ENCODE data around the gene SLFN13. TPM values are rescaled to one million over a fixed set of nuclear protein-coding genes. Genes with fewer than 3 reads are reported as not detected.

Gene SLFN13
- total RNA-seq, 1 experiment from 2014 or later: 56.5 TPM

- ATAC-seq: peak; percentile 73
- BruUV-seq (replicated peaks): no TSS peak
- POLR2A ChIA-PET: interaction anchor here (0.5 to 0.7 kb wide), 3 partner anchors 36 to 364 kb away, joined by 3 to 12 read pairs (median 3); no protein-coding TSS in a partner anchor
- Histone ChIP-seq H3K27ac (ENCODE audit: low read length) (no peak overlapping the region), H3K4me3 (ENCODE audit: low read depth in 2 of 2, low read length in 2 of 2) (peak overlapping the region; percentile 42 to 65), H3K9me3 (ENCODE audit: control insufficient read depth, insufficient read depth, low read depth, low read length) (no peaks in the 10 kb centered on the region), H3K36me3 (ENCODE audit: control insufficient read depth, insufficient read depth, low read length) (no peaks in the 10 kb centered on the region), H3K27me3 (ENCODE audit: control insufficient read depth, insufficient read depth, low read length) (peaks cover 2% of the 10 kb centered on the region), H3K4me1 (ENCODE audit: control insufficient read depth, insufficient read depth, low read length) (0 out of 2 replicates have a peak, but pooled peaks cover 6% of the 10 kb centered on the region)
- TF ChIP-seq POLR2AphosphoS5 (IDR thresholded peaks at IDR 0.05; ENCODE audit: low read depth, low read length) (no peak), CTCF (IDR thresholded peaks at IDR 0.05) (no peak), SIN3A (IDR thresholded peaks at IDR 0.05; ENCODE audit: borderline replicate concordance, insufficient read depth, low read depth, low read length) (no peak), TCF7L2 (IDR thresholded peaks at IDR 0.05; ENCODE audit: low read depth, low read length) (no peak), REST (IDR thresholded peaks at IDR 0.05; ENCODE audit: insufficient read depth in 1 of 2, low read depth in 2 of 2, low read length in 1 of 2) (no peak)
- CTCF ChIA-PET: interaction anchor here (0.6 kb wide), 1 partner anchor 46 kb away, joined by 3 read pairs; no protein-coding TSS in a partner anchor
- in situ Hi-C loops (cut with HindIII; ENCODE audit: low pct_unique_long_range_greater_than_20kb, low sequenced_read_pairs) (no loop called here), intact Hi-C loops (cut with micrococcal nuclease; ENCODE audit: unreplicated experiment) (loop anchor here (2.0 kb wide), 1 partner anchor 26 kb away; no protein-coding TSS in a partner anchor)
- no peak for DNase-seq (ENCODE audit: low read depth, low spot score)
Measured at GRCh38 chr17:35486920-35487732, 38.6 kb upstream of the SLFN13 start.

- H3K9me3 ChIP-seq (ENCODE audit: control insufficient read depth, insufficient read depth, low read depth, low read length): no peaks in the 10 kb centered on the region
- H3K27me3 ChIP-seq (ENCODE audit: control insufficient read depth, insufficient read depth, low read length): peaks cover 25% of the 10 kb centered on the region
- H3K4me1 ChIP-seq (ENCODE audit: control insufficient read depth, insufficient read depth, low read length): no peaks in the 10 kb centered on the region
- ATAC-seq (no peak), DNase-seq (ENCODE audit: low read depth, low spot score) (no peak)
- POLR2A ChIA-PET: no interaction called here
- TF ChIP-seq CTCF (IDR thresholded peaks at IDR 0.05) (no peak), TCF7L2 (IDR thresholded peaks at IDR 0.05; ENCODE audit: low read depth, low read length) (no peak), REST (IDR thresholded peaks at IDR 0.05; ENCODE audit: insufficient read depth in 1 of 2, low read depth in 2 of 2, low read length in 1 of 2) (no peak), POLR2AphosphoS5 (IDR thresholded peaks at IDR 0.05; ENCODE audit: low read depth, low read length) (no peak), SIN3A (IDR thresholded peaks at IDR 0.05; ENCODE audit: borderline replicate concordance, insufficient read depth, low read depth, low read length) (no peak)
- intact Hi-C loops (cut with micrococcal nuclease; ENCODE audit: unreplicated experiment): no loop called here
- BruUV-seq (replicated peaks): no TSS peak
- no peak overlapping the region for H3K27ac ChIP-seq (ENCODE audit: low read length)
- H3K4me3 ChIP-seq (ENCODE audit: low read depth in 2 of 2, low read length in 2 of 2): no peak overlapping the region
- in situ Hi-C loops (cut with HindIII; ENCODE audit: low pct_unique_long_range_greater_than_20kb, low sequenced_read_pairs): no loop called here
- no peaks in the 10 kb centered on the region for H3K36me3 ChIP-seq (ENCODE audit: control insufficient read depth, insufficient read depth, low read length)
- CTCF ChIA-PET: no interaction called here
Measured at GRCh38 chr17:35479271-35479670, 30.7 kb upstream of the SLFN13 start.
